GM18517 (cell line): Measurements from ENCODE around the gene DSCAM.
"Not testable (repeated sequence)": the region's sequence is repeated elsewhere in the genome, so short reads cannot be mapped to it uniquely, and the experiment has no call there.

ENCODE experiments used
- ATAC-seq: cut with Tn5 transposase; IDR thresholded peaks from one replicate; pipeline ENCODE4 v1.9.1; 2021; ENCODE audit warnings: mild to moderate bottlenecking, moderate library complexity; ENCODE audit not compliant: unreplicated experiment

The DSCAM gene

GRCh38 chr21:40474513-40474912 is 372.4 kb downstream of the DSCAM start:
- ATAC-seq: no peak

- ATAC-seq: no peak
Observed at GRCh38 chr21:40472013-40472412, 374.9 kb downstream of the DSCAM start.

GRCh38 chr21:40471103-40471502 is 375.9 kb downstream of the DSCAM start:
- no peak for ATAC-seq

GRCh38 chr21:40466893-40467483 is 380.0 kb downstream of the DSCAM start:
- ATAC-seq: no peak

GRCh38 chr21:40465382-40465781 is 381.6 kb downstream of the DSCAM start:
- ATAC-seq: no peak

- ATAC-seq: no peak
Observed at GRCh38 chr21:40463176-40463575, 383.8 kb downstream of the DSCAM start.

GRCh38 chr21:40461008-40461407 is 385.9 kb downstream of the DSCAM start:
- no peak for ATAC-seq

GRCh38 chr21:40457741-40458140 is 389.2 kb downstream of the DSCAM start:
- ATAC-seq: no peak

- no peak for ATAC-seq
Observed at GRCh38 chr21:40454057-40454456, 392.9 kb downstream of the DSCAM start.

GRCh38 chr21:40453183-40453582 is 393.8 kb downstream of the DSCAM start:
- ATAC-seq: no peak

GRCh38 chr21:40452548-40452947 is 394.4 kb downstream of the DSCAM start:
- no peak for ATAC-seq

- no peak for ATAC-seq
Observed at GRCh38 chr21:40447016-40447415, 399.9 kb downstream of the DSCAM start.

GRCh38 chr21:40445349-40445921 is 401.5 kb downstream of the DSCAM start:
- ATAC-seq: no peak

GRCh38 chr21:40439581-40439980 is 407.4 kb downstream of the DSCAM start:
- not testable (repeated sequence) for ATAC-seq

GRCh38 chr21:40438616-40439015 is 408.3 kb downstream of the DSCAM start:
- ATAC-seq: no peak

GRCh38 chr21:40436261-40436660 is 410.7 kb downstream of the DSCAM start:
- no peak for ATAC-seq

- ATAC-seq: no peak
Observed at GRCh38 chr21:40433538-40433937, 413.4 kb downstream of the DSCAM start.

GRCh38 chr21:40425981-40426380 is 421.0 kb downstream of the DSCAM start:
- no peak for ATAC-seq

- no peak for ATAC-seq
Observed at GRCh38 chr21:40422896-40423635, 423.9 kb downstream of the DSCAM start.

- ATAC-seq: no peak
Observed at GRCh38 chr21:40421121-40421520, 425.8 kb downstream of the DSCAM start.

GRCh38 chr21:40416572-40416971 is 430.4 kb downstream of the DSCAM start:
- ATAC-seq: no peak

- no peak for ATAC-seq
Observed at GRCh38 chr21:40408561-40408960, 438.4 kb downstream of the DSCAM start.
